OCI-LY1 (cell line): Measurements from ENCODE around the gene KCTD19.

Source experiments
- H2AFZ ChIP-seq: fragments of 200-600 bp; sonication (generic), shearing (Covaris generic); 2 replicates; pipeline ENCODE4 v1.6.0; 2014; ENCODE audit warnings: antibody characterized with exemption, mild to moderate bottlenecking, low read length
- H3F3A ChIP-seq: fragments of 200-600 bp; sonication (generic), shearing (Covaris generic); 2 replicates; pipeline ENCODE4 v1.6.0; 2014; ENCODE audit warnings: mild to moderate bottlenecking, antibody characterized with exemption, low read length, moderate library complexity; ENCODE audit not compliant: insufficient read depth
- H3K27ac ChIP-seq: fragments of 200-600 bp; sonication (generic); 2 replicates; pipeline ENCODE4 v1.5.1; 2014; ENCODE audit warnings: low read length, mixed run types, mild to moderate bottlenecking, low read depth; ENCODE audit not compliant: poor library complexity, severe bottlenecking
- H3K27me3 ChIP-seq: fragments of 200-600 bp; sonication (generic); 2 replicates; pipeline ENCODE4 v1.6.0; 2014; ENCODE audit warnings: antibody characterized with exemption, mild to moderate bottlenecking, low read length, moderate library complexity; ENCODE audit not compliant: insufficient read depth
- H3K36me3 ChIP-seq: fragments of 200-600 bp; sonication (generic); 2 replicates; pipeline ENCODE4 v1.6.1; 2014; ENCODE audit warnings: mild to moderate bottlenecking, antibody characterized with exemption, low read length, moderate library complexity, mixed read lengths; ENCODE audit not compliant: insufficient read depth
- H3K4me1 ChIP-seq: fragments of 200-600 bp; sonication (generic); 2 replicates; pipeline ENCODE4 v1.5.1; 2014; ENCODE audit warnings: mild to moderate bottlenecking, low read length, moderate library complexity; ENCODE audit not compliant: insufficient read depth, severe bottlenecking
- H3K4me2 ChIP-seq: fragments of 200-600 bp; sonication (generic), shearing (Covaris generic); 2 replicates; pipeline ENCODE4 v1.6.1; 2014; ENCODE audit warnings: low read length
- H3K4me3 ChIP-seq: fragments of 200-600 bp; sonication (generic); 2 replicates; pipeline ENCODE4 v1.5.1; 2014; ENCODE audit warnings: low read length, low read depth, mild to moderate bottlenecking, mixed read lengths; ENCODE audit not compliant: poor library complexity, severe bottlenecking
- H3K79me2 ChIP-seq: fragments of 200-600 bp; shearing (Covaris generic); 2 replicates; pipeline ENCODE4 v1.6.1; 2016; ENCODE audit warnings: mixed run types, low read length, mixed read lengths; ENCODE audit not compliant: insufficient read depth
- H3K9ac ChIP-seq: fragments of 200-600 bp; sonication (generic), shearing (Covaris generic); 2 replicates; pipeline ENCODE4 v1.6.1; 2014; ENCODE audit warnings: mild to moderate bottlenecking, low read length, mixed read lengths
- H3K9me2 ChIP-seq: fragments of 200-600 bp; sonication (generic), shearing (Covaris generic); 2 replicates; pipeline ENCODE4 v1.6.1; 2014; ENCODE audit warnings: low read depth, mild to moderate bottlenecking, low read length, mixed read lengths
- H3K9me3 ChIP-seq: fragments of 200-600 bp; shearing (Covaris generic); 2 replicates; pipeline ENCODE4 v1.6.1; 2014; ENCODE audit warnings: low read length, mixed read lengths
- H4K20me1 ChIP-seq: fragments of 200-600 bp; sonication (generic), shearing (Covaris generic); 2 replicates; pipeline ENCODE4 v1.6.0; 2016; ENCODE audit warnings: mild to moderate bottlenecking, low read length; ENCODE audit not compliant: insufficient read depth
- CTCF ChIP-seq: fragments of 200-600 bp; sonication (generic), shearing (Covaris generic); IDR thresholded peaks from 2 replicates; pipeline ENCODE4 v1.5.1; 2017; ENCODE audit warnings: mild to moderate bottlenecking, antibody characterized with exemption, low read length, moderate library complexity, mixed read lengths
- EZH2 ChIP-seq: fragments of 200-600 bp; sonication (generic), shearing (Covaris generic); IDR thresholded peaks from 2 replicates; pipeline ENCODE4 v1.8.0; 2017; ENCODE audit warnings: borderline replicate concordance, mixed run types, mild to moderate bottlenecking, antibody characterized with exemption, low read length, moderate library complexity, mixed read lengths

The KCTD19 gene

GRCh38 chr16:67271446-67271845 is 55.1 kb downstream of the KCTD19 start:
- Histone ChIP-seq H3K27me3 (no peaks in the 10 kb centered on the region), H3K9ac (no peak overlapping the region), H3K4me2 (no peak overlapping the region), H3K9me2 (no peaks in the 10 kb centered on the region), H3K36me3 (peaks cover 6% of the 10 kb centered on the region), H3K9me3 (no peaks in the 10 kb centered on the region), H3K79me2 (no peaks in the 10 kb centered on the region), H3K4me1 (no peaks in the 10 kb centered on the region), H3F3A (no peaks in the 10 kb centered on the region), H3K27ac (no peak overlapping the region), H2AFZ (no peak overlapping the region), H3K4me3 (no peak overlapping the region), H4K20me1 (no peaks in the 10 kb centered on the region)
- TF ChIP-seq CTCF = no peak
- no peak for TF ChIP-seq EZH2

- Histone ChIP-seq H3K4me3 (no peak overlapping the region), H3K27me3 (0 out of 2 replicates have a peak, but pooled peaks cover 2% of the 10 kb centered on the region), H4K20me1 (no peaks in the 10 kb centered on the region), H3K79me2 (no peaks in the 10 kb centered on the region), H3K4me1 (no peaks in the 10 kb centered on the region), H3K9me3 (no peaks in the 10 kb centered on the region), H3K4me2 (no peak overlapping the region), H3K9ac (no peak overlapping the region), H3K9me2 (no peaks in the 10 kb centered on the region), H3K27ac (no peak overlapping the region), H3K36me3 (peaks cover under 1% of the 10 kb centered on the region; the same call in 1 of the 2 replicates), H3F3A (no peaks in the 10 kb centered on the region), H2AFZ (no peak overlapping the region)
- TF ChIP-seq EZH2 (no peak), CTCF (no peak)
Observed at GRCh38 chr16:67270931-67271338, 55.6 kb downstream of the KCTD19 start.

GRCh38 chr16:67269766-67270165 is 56.8 kb downstream of the KCTD19 start:
- Histone ChIP-seq H3K4me2 (no peak overlapping the region), H3K4me3 (no peak overlapping the region), H3F3A (no peaks in the 10 kb centered on the region), H3K9ac (no peak overlapping the region), H3K27me3 (0 out of 2 replicates have a peak, but pooled peaks cover 5% of the 10 kb centered on the region), H3K79me2 (no peaks in the 10 kb centered on the region), H3K4me1 (no peaks in the 10 kb centered on the region), H3K9me3 (no peaks in the 10 kb centered on the region), H3K36me3 (no peaks in the 10 kb centered on the region), H4K20me1 (no peaks in the 10 kb centered on the region), H3K27ac (no peak overlapping the region), H3K9me2 (no peaks in the 10 kb centered on the region), H2AFZ (no peak overlapping the region)
- TF ChIP-seq CTCF (no peak), EZH2 (no peak)
